Astrocyte of the cerebellum (primary cell): Measurements from ENCODE around the gene CTCF.

Experiments used
- DNase-seq: peaks from one replicate; pipeline ENCODE4 v3.0.0-alpha.2; 2011; ENCODE audit warnings: low read depth
- H3K4me3 ChIP-seq: 2 replicates; pipeline ENCODE4 v1.5.1; 2011; ENCODE audit warnings: mild to moderate bottlenecking, low read depth, low read length, moderate library complexity
- in situ Hi-C: cut with HindIII; loops from 2 replicates; pipeline ENCODE4 v1.10.0; 2017; ENCODE audit warnings: low sequenced_read_pairs
- TF ChIP-seq, protein P1 (sequence below): IDR thresholded peaks from 2 replicates; pipeline ENCODE4 v1.5.1; 2012; ENCODE audit warnings: low read length, low read depth, moderate library complexity, mild to moderate bottlenecking; ENCODE audit errors: missing control alignments

The CTCF gene

DNA sequence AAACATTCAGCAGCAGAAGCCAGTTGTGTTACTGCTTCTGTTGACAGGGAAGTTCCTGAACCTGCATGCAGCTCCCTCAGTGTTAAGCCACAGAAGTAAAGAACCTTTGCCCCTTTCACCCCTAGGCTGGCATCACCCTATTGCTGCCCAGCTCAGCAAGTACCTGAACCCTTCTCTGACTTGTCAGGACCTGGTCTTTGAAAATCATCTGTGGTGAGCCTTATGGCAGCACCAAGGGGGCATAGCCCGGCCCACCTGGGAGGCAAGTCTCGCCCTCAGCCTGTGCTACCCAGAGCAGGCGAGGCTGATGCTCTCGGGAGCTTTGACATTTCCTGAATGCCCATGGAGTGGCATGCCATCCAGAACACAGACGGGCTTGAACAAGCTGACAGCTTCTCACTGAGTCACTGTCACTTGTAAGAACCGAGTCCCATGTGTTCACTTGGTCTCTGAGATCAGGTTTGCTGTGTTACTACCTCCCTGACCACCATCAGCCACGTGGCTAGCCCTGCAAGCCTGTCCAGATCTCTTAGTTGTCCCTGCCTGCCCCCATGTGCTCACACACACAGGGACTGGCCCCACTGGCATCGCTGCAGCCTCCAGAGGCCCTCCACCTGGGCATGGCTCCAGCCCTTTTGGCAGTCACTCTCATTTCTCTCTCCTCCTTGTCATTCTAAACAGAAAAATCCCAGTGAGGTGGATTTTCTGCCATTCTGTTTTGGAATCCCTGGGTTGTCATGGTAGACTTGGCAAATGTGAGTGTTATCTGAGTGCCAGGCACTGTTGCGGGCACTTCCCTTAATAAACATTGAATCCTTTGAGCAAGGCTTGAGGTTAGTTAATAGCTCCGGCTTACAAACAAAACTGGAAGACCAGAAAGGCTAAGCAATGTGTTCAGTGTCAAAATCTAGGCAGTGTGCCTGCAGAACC lies 79.7 kb downstream of the CTCF start:
- TF ChIP-seq, protein P1, sequence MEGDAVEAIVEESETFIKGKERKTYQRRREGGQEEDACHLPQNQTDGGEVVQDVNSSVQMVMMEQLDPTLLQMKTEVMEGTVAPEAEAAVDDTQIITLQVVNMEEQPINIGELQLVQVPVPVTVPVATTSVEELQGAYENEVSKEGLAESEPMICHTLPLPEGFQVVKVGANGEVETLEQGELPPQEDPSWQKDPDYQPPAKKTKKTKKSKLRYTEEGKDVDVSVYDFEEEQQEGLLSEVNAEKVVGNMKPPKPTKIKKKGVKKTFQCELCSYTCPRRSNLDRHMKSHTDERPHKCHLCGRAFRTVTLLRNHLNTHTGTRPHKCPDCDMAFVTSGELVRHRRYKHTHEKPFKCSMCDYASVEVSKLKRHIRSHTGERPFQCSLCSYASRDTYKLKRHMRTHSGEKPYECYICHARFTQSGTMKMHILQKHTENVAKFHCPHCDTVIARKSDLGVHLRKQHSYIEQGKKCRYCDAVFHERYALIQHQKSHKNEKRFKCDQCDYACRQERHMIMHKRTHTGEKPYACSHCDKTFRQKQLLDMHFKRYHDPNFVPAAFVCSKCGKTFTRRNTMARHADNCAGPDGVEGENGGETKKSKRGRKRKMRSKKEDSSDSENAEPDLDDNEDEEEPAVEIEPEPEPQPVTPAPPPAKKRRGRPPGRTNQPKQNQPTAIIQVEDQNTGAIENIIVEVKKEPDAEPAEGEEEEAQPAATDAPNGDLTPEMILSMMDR: no peak
- in situ Hi-C loops: no loop called here
- DNase-seq: peak; percentile 13
- H3K4me3 ChIP-seq: no peak overlapping the region

DNA sequence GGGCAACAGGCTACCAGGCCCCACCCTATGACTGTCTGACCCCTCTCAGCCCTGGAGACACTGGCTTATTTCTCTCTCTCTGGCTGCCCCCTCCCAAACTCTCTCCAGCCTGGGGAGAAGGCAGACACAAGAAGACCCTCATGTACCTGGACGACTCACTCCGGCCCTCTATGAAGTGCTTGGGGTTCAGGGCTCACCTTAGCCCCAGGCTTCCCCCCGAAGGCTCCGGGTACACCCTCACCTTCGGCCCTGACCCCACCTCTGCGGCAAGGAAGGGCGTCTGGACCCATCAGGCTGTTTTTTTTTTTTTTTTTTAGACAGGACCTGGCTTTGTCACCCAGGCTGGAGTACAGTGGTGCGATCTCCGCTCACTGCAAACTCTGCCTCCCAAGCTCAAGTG lies 81.7 kb downstream of the CTCF start:
- in situ Hi-C loops: no loop called here
- H3K4me3 ChIP-seq: no peak overlapping the region
- TF ChIP-seq, protein P1: no peak
- no peak for DNase-seq

DNA sequence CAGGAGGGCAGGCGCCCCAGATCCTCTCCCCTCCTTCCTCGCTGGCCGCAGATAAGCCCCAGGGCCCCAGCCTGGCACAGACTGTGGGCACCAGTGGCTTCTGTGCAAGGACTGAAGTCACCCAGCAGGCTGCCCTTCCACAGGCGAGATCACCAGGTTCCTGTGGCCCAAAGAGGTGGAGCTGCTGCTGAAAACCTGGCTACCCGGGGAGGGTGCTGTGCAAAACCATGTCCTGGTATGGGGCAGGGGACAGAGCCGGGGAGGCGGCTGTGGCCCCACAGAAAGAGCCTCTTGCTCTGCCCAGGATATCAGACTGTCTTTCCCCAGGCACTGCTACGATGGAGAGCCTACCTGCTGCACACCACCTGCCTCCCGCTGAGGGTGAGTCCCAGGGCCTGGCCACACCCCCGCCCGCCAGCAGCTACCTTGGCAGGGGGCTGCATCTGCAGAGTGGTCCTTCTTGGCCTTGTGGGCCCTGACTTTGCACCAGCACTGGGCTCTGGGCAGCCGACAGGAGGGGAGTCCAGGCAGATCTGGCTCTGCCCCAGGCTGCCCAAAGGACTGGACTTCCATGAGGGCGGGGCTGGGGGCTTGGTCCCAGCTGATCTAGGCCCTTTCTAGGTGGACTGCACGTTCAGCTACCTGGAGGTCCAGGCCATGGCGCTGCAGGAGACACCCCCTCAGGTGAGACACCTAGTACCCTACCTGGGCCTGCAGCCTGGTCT lies 83.2 kb downstream of the CTCF start:
- no peak overlapping the region for H3K4me3 ChIP-seq
- no peak for DNase-seq
- in situ Hi-C loops: no loop called here
- TF ChIP-seq, protein P1: no peak

DNA sequence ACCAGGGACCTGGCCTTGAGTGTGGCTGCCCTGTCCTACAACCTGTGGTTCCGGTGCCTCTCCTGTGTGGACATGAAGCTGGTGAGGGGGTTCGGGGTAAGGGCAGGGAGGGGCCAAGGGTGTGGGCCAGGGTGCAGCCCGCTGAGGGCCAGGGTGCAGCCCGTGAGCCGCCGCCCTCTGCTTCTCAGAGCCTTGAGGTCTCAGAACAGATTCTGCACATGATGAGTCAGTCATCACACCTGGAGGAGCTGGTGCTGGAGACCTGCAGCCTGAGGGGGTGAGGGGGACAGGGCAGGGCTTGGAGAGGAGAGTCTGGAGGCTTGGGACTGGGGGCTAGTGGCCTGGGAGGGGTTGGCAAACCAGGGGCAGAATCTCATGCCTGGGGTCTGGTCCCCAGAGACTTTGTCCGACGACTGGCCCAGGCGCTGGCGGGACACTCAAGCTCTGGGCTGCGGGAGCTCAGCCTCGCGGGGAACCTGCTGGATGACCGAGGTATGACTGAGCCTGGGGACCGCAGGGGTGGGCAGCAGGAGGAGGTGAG lies 84.9 kb downstream of the CTCF start:
- TF ChIP-seq, protein P1: no peak

DNA sequence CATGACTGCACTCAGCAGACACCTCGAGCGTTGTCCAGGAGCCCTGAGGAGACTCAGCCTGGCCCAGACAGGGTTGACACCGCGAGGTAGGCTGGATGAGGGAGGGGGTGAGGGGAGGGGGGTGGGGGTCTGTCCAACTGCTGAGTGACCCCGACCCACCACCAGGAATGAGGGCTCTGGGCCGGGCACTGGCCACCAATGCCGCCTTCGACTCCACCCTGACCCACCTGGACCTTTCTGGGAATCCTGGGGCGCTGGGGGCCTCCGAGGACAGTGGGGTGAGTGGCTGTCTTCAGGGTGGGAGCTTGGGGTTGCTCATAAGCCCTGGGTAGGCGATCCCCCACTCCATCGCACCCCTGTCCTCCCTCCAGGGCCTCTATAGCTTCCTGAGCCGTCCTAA lies 85.4 kb downstream of the CTCF start:
- in situ Hi-C loops: no loop called here
- no peak overlapping the region for H3K4me3 ChIP-seq
- TF ChIP-seq, protein P1: no peak
- DNase-seq: no peak

More for the DNA sequence above, 84.9 kb downstream of the CTCF start:
- DNase-seq: no peak
- in situ Hi-C loops: no loop called here
- H3K4me3 ChIP-seq: no peak overlapping the region

DNA sequence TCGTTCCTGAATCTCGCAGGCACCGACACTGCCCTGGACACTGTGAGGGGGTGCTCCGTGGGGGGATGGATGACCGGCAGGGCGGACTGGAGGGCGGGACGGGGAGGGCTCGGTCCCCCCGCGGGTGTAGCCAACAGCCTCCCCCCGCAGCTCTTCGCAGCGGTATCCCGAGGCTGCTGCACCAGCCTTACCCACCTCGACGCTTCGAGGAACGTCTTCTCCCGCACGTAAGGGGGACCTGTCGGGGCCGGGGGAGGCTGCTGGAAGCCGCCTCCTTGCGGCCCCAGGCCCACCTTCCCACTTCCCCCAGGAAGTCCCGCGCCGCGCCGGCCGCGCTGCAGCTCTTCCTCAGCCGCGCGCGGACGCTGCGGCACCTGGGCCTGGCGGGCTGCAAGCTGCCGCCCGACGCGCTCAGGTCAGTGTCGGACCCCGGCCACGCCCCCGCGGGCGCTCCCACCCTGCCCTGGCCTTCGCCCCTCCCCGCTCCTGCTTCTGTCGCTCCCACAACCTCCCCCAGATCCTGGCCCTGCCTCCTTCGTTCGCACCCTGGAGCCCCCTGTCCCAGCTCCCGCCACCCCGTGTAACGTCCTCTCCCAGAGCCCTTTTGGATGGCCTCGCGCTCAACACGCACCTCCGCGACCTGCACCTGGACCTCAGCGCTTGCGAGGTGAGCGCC lies 85.9 kb downstream of the CTCF start:
- in situ Hi-C loops: no loop called here
- H3K4me3 ChIP-seq: no peak overlapping the region
- no peak for DNase-seq
- TF ChIP-seq, protein P1: no peak
